PFSK-1 (cell line): ENCODE measurements around the gene IGLL5.

ENCODE experiments used
- POLR2AphosphoS5 ChIP-seq: IDR thresholded peaks from 2 replicates; pipeline ENCODE4 v1.6.1; 2012; ENCODE audit warnings: low read depth, mild to moderate bottlenecking, control low read depth, low read length, moderate library complexity
- SIN3A ChIP-seq: IDR thresholded peaks from 2 replicates; pipeline ENCODE4 v1.6.1; 2012; ENCODE audit warnings: mild to moderate bottlenecking, low read length, moderate library complexity, borderline replicate concordance; ENCODE audit not compliant: insufficient read depth
- TAF1 ChIP-seq: IDR thresholded peaks from 2 replicates; pipeline ENCODE4 v1.6.1; 2012; ENCODE audit warnings: low read length, control low read depth, borderline replicate concordance; ENCODE audit not compliant: insufficient read depth

GRCh38 chr22:22883090-22883727 is 4.4 kb upstream of the IGLL5 start:
- TF ChIP-seq POLR2AphosphoS5 (no peak), SIN3A (no peak), TAF1 (no peak)
